Epithelial cell of esophagus (primary cell): ENCODE data around the gene LRRC57.
A peak's percentile ranks its signal among the peaks of the same experiment; 100 is the strongest.

Experiments
- DNase-seq: peaks from one replicate; pipeline ENCODE4 v3.0.0; 2010; ENCODE audit warnings: low read depth
- H3K4me3 ChIP-seq: 2 replicates; pipeline ENCODE4 v1.5.1; 2011; ENCODE audit warnings: mild to moderate bottlenecking, low read length, control low read depth
- CTCF ChIP-seq: IDR thresholded peaks from 2 replicates; pipeline ENCODE4 v1.5.1; 2011; ENCODE audit warnings: low read depth, mild to moderate bottlenecking, low read length, control low read depth, inconsistent platforms; ENCODE audit not compliant: insufficient read depth; ENCODE audit errors: missing control alignments

Gene LRRC57

GRCh38 chr15:42590619-42591237 lies 42.1 kb upstream of the LRRC57 start:
- DNase-seq: no peak
- H3K4me3 ChIP-seq: no peak overlapping the region
- TF ChIP-seq CTCF: no peak

- TF ChIP-seq CTCF: no peak
- DNase-seq: no peak
- no peak overlapping the region for H3K4me3 ChIP-seq
Observed at GRCh38 chr15:42584031-42584765, 35.6 kb upstream of the LRRC57 start.

GRCh38 chr15:42582569-42583375 lies 34.2 kb upstream of the LRRC57 start:
- no peak for TF ChIP-seq CTCF
- no peak overlapping the region for H3K4me3 ChIP-seq
- no peak for DNase-seq

GRCh38 chr15:42581272-42581730 lies 32.7 kb upstream of the LRRC57 start:
- peak; percentile 75 for DNase-seq
- no peak for TF ChIP-seq CTCF
- H3K4me3 ChIP-seq: peak overlapping the region; percentile 41

- no peak for DNase-seq
- no peak overlapping the region for H3K4me3 ChIP-seq
- no peak for TF ChIP-seq CTCF
Observed at GRCh38 chr15:42578984-42579537, 30.5 kb upstream of the LRRC57 start.

- H3K4me3 ChIP-seq: no peak overlapping the region
- DNase-seq: no peak
Observed at GRCh38 chr15:42577514-42578031, 29.0 kb upstream of the LRRC57 start.

More at GRCh38 chr15:42577514-42578031, 29.0 kb upstream of the LRRC57 start:
- no peak for TF ChIP-seq CTCF
